GM19240 (cell line): ENCODE measurements around the gene CBX1.
"Not testable (repeated sequence)": the region's sequence is repeated elsewhere in the genome, so short reads cannot be mapped to it uniquely, and the experiment has no call there.

Experiments used
- DNase-seq: peaks from one replicate; pipeline ENCODE4 v3.0.0; 2011; ENCODE audit warnings: low spot score; ENCODE audit not compliant: insufficient read length

CBX1 gene

GRCh38 chr17:48123776-48124388, 22.6 kb upstream of the CBX1 start:
- DNase-seq, result no peak

DNA sequence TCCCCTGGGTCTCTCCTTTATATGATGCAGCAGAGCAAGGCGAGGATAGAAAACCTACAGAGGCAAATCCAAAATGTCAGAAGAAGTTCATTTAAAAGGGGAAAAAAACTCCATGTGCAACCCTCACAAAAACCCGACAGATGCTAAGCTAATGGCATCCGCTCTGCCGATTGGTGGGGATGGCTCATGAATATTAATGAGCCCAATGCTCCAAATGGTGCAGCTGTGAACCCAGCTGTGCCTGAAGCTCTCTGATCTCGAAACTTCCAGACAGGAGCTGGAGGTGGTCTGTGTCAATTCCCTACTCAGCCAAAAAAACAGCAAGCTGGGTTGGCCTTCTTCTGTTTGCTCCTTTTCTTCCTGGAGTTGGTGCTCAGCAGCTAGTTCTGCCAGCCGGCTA, 21.8 kb upstream of the CBX1 start:
- DNase-seq, result no peak

DNA sequence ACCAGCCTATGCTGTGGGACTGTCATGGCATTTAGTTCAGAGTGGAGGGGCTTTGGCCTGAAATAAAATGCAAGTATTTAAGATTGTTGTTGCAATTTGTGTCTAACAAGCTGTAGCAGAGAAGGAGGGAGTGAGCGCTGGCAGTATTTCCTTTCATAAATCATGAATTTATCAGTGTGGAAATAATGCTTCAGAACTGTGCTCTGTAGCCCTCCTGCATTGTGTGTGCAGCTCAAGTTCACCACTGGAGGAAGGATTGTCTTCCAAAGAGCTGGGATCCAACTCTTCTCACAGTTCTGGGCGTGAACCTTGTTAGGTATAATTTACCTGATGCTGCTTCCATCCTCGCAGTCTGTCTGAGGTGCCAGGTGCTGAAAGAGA, 21.4 kb upstream of the CBX1 start:
- no peak for DNase-seq

DNA sequence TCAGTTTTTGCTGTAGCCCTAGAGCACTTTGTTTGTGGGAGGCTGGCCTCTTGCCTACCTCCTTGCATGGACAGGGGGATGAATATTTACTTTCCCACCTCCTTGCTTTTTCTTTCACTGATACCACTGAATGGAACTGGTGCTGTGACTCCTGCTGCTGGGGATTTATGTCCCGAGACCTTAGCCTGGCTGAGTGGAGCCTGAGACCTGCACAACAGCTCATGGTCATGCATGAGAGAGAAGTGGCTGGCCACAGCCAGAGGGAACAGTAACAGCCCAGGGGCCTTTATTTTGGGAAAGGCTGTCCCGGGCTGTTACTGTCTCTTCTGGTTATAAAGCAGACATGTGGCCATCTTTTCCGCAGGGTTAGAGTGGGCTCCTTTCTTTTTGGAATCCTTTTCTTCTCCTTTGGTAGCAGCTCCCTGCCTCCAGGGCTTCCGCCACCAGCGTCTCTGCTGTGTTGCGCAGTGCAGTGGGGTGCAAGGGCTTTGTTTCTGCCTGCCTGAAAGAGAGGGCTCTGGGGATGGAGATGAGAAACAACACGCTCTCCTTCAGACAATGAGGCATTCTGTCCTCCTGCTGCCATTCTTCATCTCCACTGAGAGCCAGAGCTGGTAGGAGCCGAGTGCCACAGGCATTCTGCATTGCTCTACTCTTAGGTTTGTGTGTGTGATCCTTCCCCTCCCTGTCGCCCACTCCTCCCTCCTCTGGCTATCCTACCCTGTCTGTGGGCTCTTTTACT, 20.8 kb upstream of the CBX1 start:
- no peak for DNase-seq

- DNase-seq, result peak; percentile 34
These were observed 12.0 kb upstream of the CBX1 start for GRCh38 chr17:48113201-48113676.

GRCh38 chr17:48111937-48112241, 10.6 kb upstream of the CBX1 start:
- DNase-seq, result no peak

DNA sequence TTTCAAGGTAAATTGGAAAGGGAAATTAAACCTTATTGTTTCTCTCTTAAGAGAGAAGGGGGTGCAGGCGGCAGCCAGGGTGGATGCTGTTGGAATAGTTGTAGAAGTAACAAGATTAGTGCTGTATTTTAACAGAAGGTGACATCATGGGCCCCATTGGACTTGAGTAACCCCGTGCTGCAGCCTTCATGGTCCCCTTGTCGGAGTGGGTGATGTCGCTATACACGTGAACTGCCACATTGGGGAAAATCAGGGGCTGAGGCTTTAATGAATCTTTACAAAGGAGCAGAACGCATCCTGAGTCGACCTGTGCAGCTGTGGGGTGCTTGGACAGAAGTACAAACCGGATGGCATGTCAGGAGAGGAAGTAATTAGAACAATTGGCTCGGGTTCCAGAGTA, 9.5 kb upstream of the CBX1 start:
- no peak for DNase-seq

DNA sequence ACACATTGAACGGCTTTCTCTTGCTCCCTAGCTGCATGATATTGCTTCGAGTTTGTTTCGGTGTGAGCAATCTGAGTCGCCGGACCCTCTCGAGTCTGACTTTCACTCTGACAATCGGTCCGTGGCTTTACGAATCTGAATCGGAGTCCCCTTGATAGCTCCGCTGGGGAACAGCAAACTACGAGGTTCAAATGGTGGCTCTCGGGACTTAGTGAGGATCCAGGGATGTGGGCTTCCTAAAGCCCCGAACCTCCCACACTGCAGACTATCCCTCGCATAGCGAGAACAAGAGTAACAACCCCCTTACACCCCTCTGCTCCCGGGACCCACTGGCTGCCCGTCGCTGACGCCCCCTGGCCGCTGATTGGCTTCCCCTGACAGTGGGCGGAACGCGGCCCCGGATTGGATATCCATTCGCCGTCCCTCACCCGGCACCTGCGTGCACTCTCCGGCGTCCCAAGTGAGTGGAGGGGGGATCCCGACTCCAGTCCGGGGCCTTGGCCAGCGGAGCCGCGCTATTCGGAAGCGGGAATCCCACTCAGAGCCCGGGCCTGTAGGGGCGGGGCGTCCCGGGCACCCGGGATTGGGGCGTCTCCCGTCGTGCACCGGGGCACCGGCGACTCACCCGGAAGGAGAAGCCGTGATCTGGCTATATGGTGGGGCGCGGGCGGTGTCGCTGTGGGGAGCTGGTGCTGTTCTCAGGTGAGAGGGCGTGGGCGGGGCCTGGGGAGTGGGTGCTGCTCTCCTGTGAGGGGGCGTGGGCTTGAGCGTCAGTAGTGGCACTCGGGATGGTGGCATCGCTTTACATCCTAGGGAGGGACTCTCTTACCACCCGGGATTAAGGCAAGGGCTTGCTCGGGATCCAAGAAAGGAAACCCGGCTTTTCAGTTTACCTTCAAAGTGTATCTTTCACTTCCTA, 6.1 kb upstream of the CBX1 start, which contains the start of gene SNX11:
Gene SNX11, plus strand, starts transcription at position 630 of the 919 bp plus-strand sequence. CDS start 4,278 bp downstream, outside the sequence.
- DNase-seq, result peak; percentile 37

DNA sequence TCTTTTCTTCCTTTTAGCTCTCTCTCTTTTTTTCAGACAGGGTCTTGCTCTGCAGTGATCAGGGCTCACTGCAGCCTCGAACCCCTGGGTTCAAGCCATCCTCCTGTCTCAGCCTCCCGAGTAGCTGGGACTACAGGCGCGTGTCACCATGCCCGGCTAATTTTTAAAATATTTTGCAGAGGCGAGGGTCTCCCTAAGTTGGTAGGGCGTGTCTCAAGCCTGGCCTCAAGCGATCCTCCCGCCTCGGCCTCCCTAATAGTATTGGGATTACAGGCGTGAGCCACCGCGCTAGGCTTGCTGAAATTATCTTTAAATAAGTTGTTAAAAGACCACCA, 5.5 kb upstream of the CBX1 start:
- no peak for DNase-seq

DNA sequence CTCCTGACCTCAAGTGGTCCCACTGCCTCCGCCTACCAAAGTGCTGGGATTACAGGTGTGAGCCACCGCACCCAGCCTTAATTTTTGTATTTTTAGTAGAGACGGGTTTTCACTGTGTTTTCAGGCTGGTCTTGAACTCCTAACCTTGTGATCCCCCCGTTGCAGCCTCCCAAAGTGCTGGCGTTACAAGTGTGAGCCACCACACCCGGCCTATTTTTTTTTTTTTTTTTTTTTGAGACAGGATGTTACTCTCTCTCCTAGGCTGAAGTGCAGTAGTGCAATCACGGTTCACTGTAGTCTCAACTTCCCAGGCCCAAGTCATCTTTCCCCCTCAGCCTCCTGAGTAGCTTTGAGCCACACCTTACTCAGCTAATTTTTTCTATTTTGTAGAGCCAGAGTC, 3.2 kb upstream of the CBX1 start:
- DNase-seq, result no peak

DNA sequence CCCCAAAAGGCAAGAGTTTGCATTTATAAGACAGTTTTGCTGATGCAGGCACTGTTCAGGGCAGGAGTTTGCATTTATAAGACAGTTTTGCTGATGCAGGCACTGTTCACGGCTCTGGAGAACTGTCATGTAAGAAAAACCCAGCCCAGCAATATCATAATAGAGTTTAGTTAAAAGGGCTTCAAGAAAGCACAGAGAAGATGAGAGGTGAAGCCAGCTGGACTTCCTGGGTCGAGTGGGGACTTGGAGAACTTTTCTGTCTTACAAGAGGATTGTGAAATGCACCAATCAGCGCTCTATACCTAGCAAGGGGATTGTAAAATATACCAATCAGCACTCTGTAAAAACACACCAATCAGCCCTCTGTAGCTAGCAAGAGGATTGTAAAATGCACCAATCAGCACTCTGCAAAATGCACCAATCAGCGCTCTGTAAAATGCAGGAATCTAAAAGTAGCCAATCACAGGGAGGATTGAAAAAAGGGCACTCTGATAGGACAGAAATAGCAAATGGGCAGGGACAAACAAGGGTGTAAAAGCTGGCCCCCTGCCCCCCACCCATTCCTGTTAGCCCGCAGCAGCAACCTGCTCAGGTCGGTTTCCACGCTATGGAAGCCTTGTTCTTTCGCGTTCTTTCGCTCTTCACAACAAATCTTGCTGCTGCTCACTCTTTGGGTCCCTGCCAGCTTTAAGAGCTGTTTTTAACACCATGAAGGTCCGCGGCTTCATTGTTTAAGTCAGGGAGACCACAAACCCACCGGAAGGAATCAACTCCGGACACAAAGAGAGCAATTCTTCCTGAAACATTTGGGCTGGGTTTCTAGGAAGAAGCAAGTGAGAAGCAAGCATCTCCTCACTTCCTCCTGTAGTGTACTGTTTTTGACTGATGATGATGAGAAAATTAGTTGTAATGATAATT, 1.8 kb upstream of the CBX1 start:
- DNase-seq, result no peak

DNA sequence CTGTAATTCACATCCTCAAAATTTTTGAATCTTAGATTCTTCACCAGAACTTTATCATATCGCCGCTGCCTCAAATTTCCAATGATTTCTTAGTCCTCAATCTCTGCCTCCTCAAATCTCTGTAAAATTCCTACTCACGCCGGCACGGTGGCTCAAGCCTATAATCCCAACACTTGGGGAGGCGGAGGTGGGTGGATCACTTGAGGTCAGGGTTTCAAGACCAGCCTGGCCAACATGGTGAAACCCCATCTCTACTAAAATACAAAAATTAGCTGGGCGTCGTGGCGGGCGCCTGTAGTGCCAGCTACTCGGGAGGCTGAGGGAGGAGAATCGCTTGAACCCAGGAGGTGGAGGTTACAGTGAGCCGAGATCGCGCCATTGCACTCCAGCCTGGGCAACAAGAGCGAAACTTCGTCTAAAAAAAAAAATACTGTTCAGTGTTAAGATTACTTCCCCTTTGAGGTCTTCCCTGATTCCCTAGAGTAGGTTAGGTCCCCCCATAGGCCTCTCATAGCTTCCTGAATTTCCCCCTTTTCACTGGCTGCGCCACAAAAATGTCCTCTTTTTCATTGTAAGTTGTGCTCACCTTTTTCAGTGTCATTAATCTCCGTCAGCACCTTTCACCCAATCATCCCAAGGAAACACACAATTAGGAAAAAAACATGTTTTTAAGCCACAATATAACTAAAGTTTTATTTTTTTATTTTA, 919 bp upstream of the CBX1 start:
- DNase-seq, result no peak

DNA sequence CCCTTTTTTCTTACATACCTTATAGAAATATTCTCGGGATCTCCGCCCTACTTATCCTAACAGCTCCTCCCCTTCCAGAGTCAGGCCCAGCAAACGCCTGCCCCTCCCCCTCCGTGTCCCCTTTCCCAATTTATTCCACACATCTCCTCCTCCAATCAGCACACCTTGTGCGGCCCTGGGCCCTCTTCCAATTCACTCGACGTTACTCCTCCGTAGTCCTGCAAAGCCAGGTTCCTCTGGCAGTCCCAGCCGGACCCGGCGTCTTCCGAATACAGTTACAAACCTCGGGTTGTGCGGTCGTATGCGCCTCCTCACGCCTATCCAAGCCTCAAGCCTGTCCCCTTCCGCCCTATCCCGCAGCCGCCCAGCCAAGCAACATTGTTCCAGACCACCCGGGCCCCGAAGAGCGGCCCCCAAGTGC, 677 bp downstream of the CBX1 start:
- no peak for DNase-seq

GRCh38 chr17:48100160-48100559, 1.1 kb downstream of the CBX1 start:
- DNase-seq, result no peak

DNA sequence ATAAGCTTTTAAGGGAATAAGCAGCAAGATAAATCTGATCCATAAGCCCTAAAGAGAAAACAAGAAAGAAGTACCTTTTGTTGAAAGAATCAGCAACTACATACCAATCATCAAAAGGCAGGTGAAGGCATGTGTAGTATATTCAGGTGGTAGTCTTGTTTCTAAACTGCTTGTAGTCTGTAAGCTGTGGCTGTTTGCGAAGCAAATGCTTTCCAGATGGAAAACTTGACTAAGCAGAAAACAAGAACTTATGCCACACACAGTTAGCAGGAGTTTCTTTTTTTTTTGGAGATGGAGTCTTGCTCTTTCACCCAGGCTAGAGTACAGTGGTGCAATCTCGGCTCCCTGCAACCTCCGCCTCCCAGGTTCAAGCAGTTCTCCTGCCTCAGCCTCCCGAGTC, 5.7 kb downstream of the CBX1 start:
- no peak for DNase-seq

GRCh38 chr17:48093341-48094045, 7.8 kb downstream of the CBX1 start:
- DNase-seq, result no peak

- DNase-seq, result no peak
These were observed 16.3 kb downstream of the CBX1 start for GRCh38 chr17:48084932-48085331.

DNA sequence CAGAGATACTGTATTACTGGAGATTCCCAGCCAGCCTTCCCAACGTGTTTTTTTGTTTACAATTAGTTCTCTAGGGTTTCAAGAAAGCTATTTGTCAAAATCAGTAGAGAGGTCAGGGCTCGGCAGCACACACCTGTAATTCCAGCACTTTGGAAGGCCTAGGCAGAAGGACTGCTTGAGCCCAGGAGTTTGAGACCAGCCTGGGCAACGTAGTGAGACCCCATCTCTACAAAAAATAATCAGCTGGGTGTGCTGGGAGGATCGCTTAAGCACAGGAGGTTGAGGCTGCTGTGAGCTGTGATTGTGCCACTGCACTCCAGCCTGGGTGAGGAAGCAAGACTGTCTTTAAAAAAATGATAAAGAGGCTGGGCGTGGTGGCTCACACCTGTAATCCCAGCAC, 19.4 kb downstream of the CBX1 start:
- no peak for DNase-seq

- DNase-seq, result not testable (repeated sequence)
These were observed 24.1 kb downstream of the CBX1 start for GRCh38 chr17:48077152-48077551.
